ENCODE data around the gene ACSL1.

ACSL1 gene

GRCh38 chr4:184795214-184795844 lies 30.4 kb downstream of the ACSL1 start (continued):
- no peak for TF ChIP-seq INSM2 (tag by site-specific recombination; IDR thresholded peaks at IDR 0.05)

- ChIA-PET CTCF (no interaction called here), POLR2A (no interaction called here)
- Histone ChIP-seq H3K9me3 (ENCODE audit: control insufficient read depth, insufficient read depth, low read depth, low read length) (no peaks in the 10 kb centered on the region), H3K36me3 (ENCODE audit: control insufficient read depth in 2 of 2, insufficient read depth in 1 of 2, low read length in 2 of 2) (peaks cover 0 to 8% of the 10 kb centered on the region in 2 experiments; a peak in 1 of 3 replicates), H3K4me1 (ENCODE audit: control insufficient read depth, insufficient read depth, low read length) (no peaks in the 10 kb centered on the region), H3K27ac (ENCODE audit: extremely low read depth, low read depth, low read length) (no peak overlapping the region), H3K4me3 (ENCODE audit: low read depth, low read length) (no peak overlapping the region)
- TF ChIP-seq ZNF76 (tag by site-specific recombination; IDR thresholded peaks at IDR 0.05; ENCODE audit: borderline replicate concordance, low read depth) (no peak), ZNF624 (tag by site-specific recombination; IDR thresholded peaks at IDR 0.05) (no peak), ZNF660 (tag by site-specific recombination; IDR thresholded peaks at IDR 0.05) (no peak), ZNF830 (tag by site-specific recombination; IDR thresholded peaks at IDR 0.05; ENCODE audit: low read depth) (no peak), PBX3 (CRISPR knock-in tag; IDR thresholded peaks at IDR 0.05) (no peak), ZNF274 (IDR thresholded peaks at IDR 0.05; ENCODE audit: low read length) (no peak), ZNF274 (tag by site-specific recombination; IDR thresholded peaks at IDR 0.05; ENCODE audit: borderline replicate concordance) (no peak)
Measured at GRCh38 chr4:184794470-184794869, 31.3 kb downstream of the ACSL1 start.

GRCh38 chr4:184793735-184794355 lies 31.9 kb downstream of the ACSL1 start:
- TF ChIP-seq ZNF580 (tag by site-specific recombination; IDR thresholded peaks at IDR 0.05) = no peak
- TF ChIP-seq ZNF169 (tag by site-specific recombination; IDR thresholded peaks at IDR 0.05) = no peak
- no peak for TF ChIP-seq EGR2 (tag by site-specific recombination; IDR thresholded peaks at IDR 0.05; ENCODE audit: low read depth)
- no peak for TF ChIP-seq ZNF777 (tag by site-specific recombination; IDR thresholded peaks at IDR 0.05; ENCODE audit: borderline replicate concordance)
- TF ChIP-seq ZNF423 (tag by site-specific recombination; IDR thresholded peaks at IDR 0.05) = no peak
- no peak for TF ChIP-seq ZNF416 (tag by site-specific recombination; IDR thresholded peaks at IDR 0.05)
- TF ChIP-seq, protein P1, sequence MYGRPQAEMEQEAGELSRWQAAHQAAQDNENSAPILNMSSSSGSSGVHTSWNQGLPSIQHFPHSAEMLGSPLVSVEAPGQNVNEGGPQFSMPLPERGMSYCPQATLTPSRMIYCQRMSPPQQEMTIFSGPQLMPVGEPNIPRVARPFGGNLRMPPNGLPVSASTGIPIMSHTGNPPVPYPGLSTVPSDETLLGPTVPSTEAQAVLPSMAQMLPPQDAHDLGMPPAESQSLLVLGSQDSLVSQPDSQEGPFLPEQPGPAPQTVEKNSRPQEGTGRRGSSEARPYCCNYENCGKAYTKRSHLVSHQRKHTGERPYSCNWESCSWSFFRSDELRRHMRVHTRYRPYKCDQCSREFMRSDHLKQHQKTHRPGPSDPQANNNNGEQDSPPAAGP (tag by site-specific recombination; IDR thresholded peaks at IDR 0.05) = no peak
- no peak for TF ChIP-seq ZNF302 (tag by site-specific recombination; IDR thresholded peaks at IDR 0.05; ENCODE audit: low read depth)
- no peak for TF ChIP-seq ZNF544 (tag by site-specific recombination; IDR thresholded peaks at IDR 0.05)
- TF ChIP-seq HIC1 (tag by site-specific recombination; IDR thresholded peaks at IDR 0.05) = no peak
- TF ChIP-seq BCL11A (tag by site-specific recombination; IDR thresholded peaks at IDR 0.05; ENCODE audit: low read depth) = no peak
- H3K4me3 ChIP-seq (ENCODE audit: low read depth, low read length) = no peak overlapping the region
- CTCF ChIA-PET = no interaction called here
- no peaks in the 10 kb centered on the region for H3K9me3 ChIP-seq (ENCODE audit: control insufficient read depth, insufficient read depth, low read depth, low read length)
- no peak overlapping the region for H3K27ac ChIP-seq (ENCODE audit: extremely low read depth, low read depth, low read length)
- no peaks in the 10 kb centered on the region for H3K4me1 ChIP-seq (ENCODE audit: control insufficient read depth, insufficient read depth, low read length)
- H3K36me3 ChIP-seq (ENCODE audit: control insufficient read depth in 2 of 2, insufficient read depth in 1 of 2, low read length in 2 of 2) = peaks cover 0 to 8% of the 10 kb centered on the region in 2 experiments; a peak in 1 of 3 replicates
- POLR2A ChIA-PET = no interaction called here

All from HEK293 (cell line).